Vagina (tissue), 2 donors: Measurements from ENCODE around the gene FMOD. TPM values are rescaled to one million over a fixed set of nuclear protein-coding genes. Genes with fewer than 3 reads are reported as not detected.

Experiments used
- DNase-seq, 2 donors: peaks; one replicate each; pipeline ENCODE4 v3.0.0-alpha.2; 2017; ENCODE audit errors: extremely low spot score in 2 of 2
- H3K27ac ChIP-seq: fragments of 200-600 bp; sonication (generic); one replicate; pipeline ENCODE4 v1.5.1; 2019
- H3K27me3 ChIP-seq: fragments of 200-600 bp; sonication (generic); one replicate; pipeline ENCODE4 v1.5.1; 2019
- H3K36me3 ChIP-seq, 2 donors: fragments of 200-600 bp; sonication (generic); one replicate each; pipeline ENCODE4 v1.5.1; 2017 to 2019
- H3K4me1 ChIP-seq: fragments of 200-600 bp; sonication (generic); one replicate; pipeline ENCODE4 v1.5.1; 2019
- H3K4me3 ChIP-seq, 2 donors: fragments of 200-600 bp; sonication (generic); 1 replicate in 1 of 2; 2 replicates in 1 of 2; pipeline ENCODE4 v1.5.1; 2016 to 2019
- H3K9me3 ChIP-seq: fragments of 200-600 bp; sonication (generic); one replicate; pipeline ENCODE4 v1.5.1; 2019
- POLR2A ChIP-seq, 2 donors: fragments of 450-650 bp; IDR thresholded peaks; one replicate each; pipeline ENCODE4 v1.6.1; 2017; ENCODE audit warnings: antibody characterized with exemption in 2 of 2, mild to moderate bottlenecking in 2 of 2, moderate library complexity in 2 of 2
- POLR2AphosphoS5 ChIP-seq, 2 donors: sonication (generic); formaldehyde crosslinking; IDR thresholded peaks; one replicate each; pipeline ENCODE4 v1.9.0; 2017; ENCODE audit warnings: antibody characterized with exemption in 2 of 2, mild to moderate bottlenecking in 2 of 2, low read depth in 1 of 2; ENCODE audit not compliant: insufficient read depth in 1 of 2
- intact Hi-C: fragments of 100-400 bp; cut with DNase I; formaldehyde crosslinking; loops from one replicate; pipeline ENCODE4 v1.15.1; 2023
- total RNA-seq: library from RNA; depleted of rRNA; stranded (reverse); fragments of >200 nt; gene quantifications from one replicate; pipeline ENCODE4 v1.2.3, GENCODE V29; 2016
- TF ChIP-seq, protein P1 (sequence below), 3 experiments: fragments of 450-650 bp in 2 of 3; fragments of 200-600 bp in 1 of 3; sonication (generic) in 1 of 3; IDR thresholded peaks; one replicate each; pipeline ENCODE4 v1.5.1; 2017 to 2019; ENCODE audit warnings: antibody characterized with exemption in 3 of 3, mild to moderate bottlenecking in 2 of 3, moderate library complexity in 2 of 3

The FMOD gene
- total RNA-seq, 1 donor from 2014 or later = 80.3 TPM

DNA sequence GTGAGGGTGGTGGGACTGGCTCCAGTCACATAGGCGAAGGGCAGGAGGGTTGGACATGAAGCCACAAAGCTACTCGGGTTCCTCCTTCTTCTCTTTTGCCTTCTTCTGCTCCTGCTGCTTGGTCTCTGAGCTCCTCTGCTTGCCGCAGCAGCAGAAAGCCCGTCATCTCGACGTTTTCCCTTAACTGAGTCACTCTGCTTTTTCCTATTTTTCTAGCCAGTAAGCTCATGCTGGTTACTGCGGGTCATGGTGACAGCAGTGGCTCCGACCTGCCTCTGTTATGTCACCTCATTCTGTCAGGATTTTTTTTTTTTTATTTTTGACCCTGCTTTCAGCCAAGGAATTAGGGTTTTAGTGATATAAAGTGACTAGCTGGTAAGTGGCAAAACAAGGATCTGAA lies 2.6 kb upstream of the FMOD start:
- Histone ChIP-seq H3K9me3 (no peaks in the 10 kb centered on the region), H3K36me3 (no peaks in the 10 kb centered on the region), H3K27me3 (no peaks in the 10 kb centered on the region), H3K27ac (peak overlapping the region; percentile 71), H3K4me3 (no peak overlapping the region), H3K4me1 (peaks cover 36% of the 10 kb centered on the region)
- no peak for DNase-seq
- intact Hi-C loops = no loop called here
- TF ChIP-seq POLR2AphosphoS5 (IDR thresholded peaks at IDR 0.05; ENCODE audit: insufficient read depth in 1 of 2, low read depth in 1 of 2) (no peak), POLR2A (IDR thresholded peaks at IDR 0.05) (no peak)
- TF ChIP-seq, protein P1, sequence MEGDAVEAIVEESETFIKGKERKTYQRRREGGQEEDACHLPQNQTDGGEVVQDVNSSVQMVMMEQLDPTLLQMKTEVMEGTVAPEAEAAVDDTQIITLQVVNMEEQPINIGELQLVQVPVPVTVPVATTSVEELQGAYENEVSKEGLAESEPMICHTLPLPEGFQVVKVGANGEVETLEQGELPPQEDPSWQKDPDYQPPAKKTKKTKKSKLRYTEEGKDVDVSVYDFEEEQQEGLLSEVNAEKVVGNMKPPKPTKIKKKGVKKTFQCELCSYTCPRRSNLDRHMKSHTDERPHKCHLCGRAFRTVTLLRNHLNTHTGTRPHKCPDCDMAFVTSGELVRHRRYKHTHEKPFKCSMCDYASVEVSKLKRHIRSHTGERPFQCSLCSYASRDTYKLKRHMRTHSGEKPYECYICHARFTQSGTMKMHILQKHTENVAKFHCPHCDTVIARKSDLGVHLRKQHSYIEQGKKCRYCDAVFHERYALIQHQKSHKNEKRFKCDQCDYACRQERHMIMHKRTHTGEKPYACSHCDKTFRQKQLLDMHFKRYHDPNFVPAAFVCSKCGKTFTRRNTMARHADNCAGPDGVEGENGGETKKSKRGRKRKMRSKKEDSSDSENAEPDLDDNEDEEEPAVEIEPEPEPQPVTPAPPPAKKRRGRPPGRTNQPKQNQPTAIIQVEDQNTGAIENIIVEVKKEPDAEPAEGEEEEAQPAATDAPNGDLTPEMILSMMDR (IDR thresholded peaks at IDR 0.05) = no peak

DNA sequence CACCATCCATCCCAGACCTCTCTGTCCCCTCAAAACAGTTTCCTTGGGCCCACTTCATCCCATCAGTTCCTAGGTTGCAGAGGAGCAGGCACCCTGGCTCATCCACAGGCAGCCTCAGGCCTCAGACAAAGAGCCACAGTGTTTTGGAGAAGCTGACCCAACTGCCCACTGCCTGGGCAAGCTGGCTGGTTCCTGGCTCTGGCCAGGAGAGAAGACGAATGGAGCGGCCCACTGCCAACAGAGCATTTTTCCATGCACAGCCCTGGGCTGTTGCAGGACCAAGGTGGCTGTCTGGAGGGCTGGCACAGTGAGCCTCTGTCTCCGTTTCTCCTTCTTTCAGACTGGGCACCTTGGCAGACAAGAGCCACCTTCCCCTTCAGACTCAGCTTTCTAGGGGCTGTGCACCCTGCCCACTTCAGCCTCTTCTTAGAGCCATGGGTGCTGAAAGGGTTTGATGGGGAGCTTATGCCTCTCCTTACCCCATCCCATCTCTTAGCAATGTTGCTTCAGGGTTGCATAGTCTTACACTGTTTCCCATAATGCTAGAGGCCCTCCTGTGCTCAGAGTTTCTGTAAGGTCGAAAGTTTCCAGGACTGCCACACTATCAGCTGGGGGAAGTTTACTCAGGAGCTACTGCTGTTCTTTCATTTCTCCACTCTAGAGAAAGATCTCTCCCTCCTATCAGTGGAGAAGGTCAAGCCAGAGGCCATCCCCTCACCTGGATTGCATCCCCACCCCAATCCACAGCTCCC lies 973 bp downstream of the FMOD start:
- intact Hi-C loops = loop anchor here (10.0 kb wide), 1 partner anchor 355 kb away; no protein-coding TSS in a partner anchor
- DNase-seq = no peak
- Histone ChIP-seq H3K27me3 (no peaks in the 10 kb centered on the region), H3K27ac (peak overlapping the region; percentile 83), H3K4me1 (peaks cover 59% of the 10 kb centered on the region), H3K9me3 (no peaks in the 10 kb centered on the region), H3K36me3 (no peaks in the 10 kb centered on the region), H3K4me3 (peak overlapping the region; percentile 37 to 40)
- TF ChIP-seq POLR2AphosphoS5 (IDR thresholded peaks at IDR 0.05; ENCODE audit: insufficient read depth in 1 of 2, low read depth in 1 of 2) (no peak), POLR2A (IDR thresholded peaks at IDR 0.05) (no peak)
- TF ChIP-seq, protein P1 (IDR thresholded peaks at IDR 0.05) = no peak

DNA sequence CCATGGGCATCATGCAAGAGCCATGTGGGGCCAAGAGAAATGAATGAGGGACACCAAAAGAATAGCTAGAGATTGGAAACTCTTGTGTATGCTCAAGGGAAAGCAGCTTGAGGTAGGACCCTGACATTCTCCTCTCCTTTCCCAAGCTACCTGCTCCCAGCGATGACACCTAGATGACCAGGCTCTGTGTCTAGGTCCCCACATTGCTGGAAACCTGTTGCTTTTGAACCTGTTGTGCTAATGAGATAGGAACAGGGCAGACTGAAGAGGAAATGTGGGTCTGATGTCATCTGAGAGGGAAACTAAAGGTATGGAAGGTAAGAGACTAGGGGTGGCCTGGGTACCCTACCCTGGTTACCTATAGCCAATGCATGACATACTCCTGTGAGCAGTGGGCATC lies 1.8 kb downstream of the FMOD start:
- H3K27ac ChIP-seq = peak overlapping the region; percentile 83
- no peak overlapping the region for H3K4me3 ChIP-seq
- peaks cover 51% of the 10 kb centered on the region for H3K4me1 ChIP-seq

DNA sequence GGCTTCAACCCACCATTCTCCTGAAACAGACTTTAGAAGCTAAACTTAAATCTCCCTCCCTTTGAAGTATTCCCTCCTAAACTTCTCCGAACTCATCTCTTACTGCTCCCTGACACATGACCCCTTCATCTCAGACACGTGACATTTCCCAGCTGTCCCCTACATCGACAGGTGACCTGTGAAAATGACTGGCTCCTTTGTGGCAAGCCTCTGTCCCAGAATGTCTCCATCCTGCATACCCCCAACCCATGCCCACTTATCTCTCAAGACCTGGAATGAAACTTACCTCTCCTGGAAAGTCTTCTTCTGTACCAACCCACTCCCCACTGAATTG lies 4.2 kb downstream of the FMOD start:
- Histone ChIP-seq H3K9me3 (no peaks in the 10 kb centered on the region), H3K4me1 (peaks cover 57% of the 10 kb centered on the region), H3K36me3 (no peaks in the 10 kb centered on the region), H3K27ac (peak overlapping the region; percentile 55), H3K27me3 (no peaks in the 10 kb centered on the region), H3K4me3 (no peak overlapping the region)
- intact Hi-C loops = loop anchor here (10.0 kb wide), 1 partner anchor 358 kb away; no protein-coding TSS in a partner anchor
- TF ChIP-seq POLR2A (IDR thresholded peaks at IDR 0.05) (no peak), POLR2AphosphoS5 (IDR thresholded peaks at IDR 0.05; ENCODE audit: insufficient read depth in 1 of 2, low read depth in 1 of 2) (no peak)
- TF ChIP-seq, protein P1 (IDR thresholded peaks at IDR 0.05) = no peak
- no peak for DNase-seq

More for the DNA sequence above, 1.8 kb downstream of the FMOD start:
- H3K9me3 ChIP-seq = no peaks in the 10 kb centered on the region
- no peaks in the 10 kb centered on the region for H3K27me3 ChIP-seq
- intact Hi-C loops = loop anchor here (10.0 kb wide), 1 partner anchor 356 kb away; no protein-coding TSS in a partner anchor
- no peak for DNase-seq
- H3K36me3 ChIP-seq = no peaks in the 10 kb centered on the region
- TF ChIP-seq POLR2A (IDR thresholded peaks at IDR 0.05) = no peak
- TF ChIP-seq, protein P1 (IDR thresholded peaks at IDR 0.05) = no peak
- TF ChIP-seq POLR2AphosphoS5 (IDR thresholded peaks at IDR 0.05; ENCODE audit: insufficient read depth in 1 of 2, low read depth in 1 of 2) = no peak
